ENCODE measurements around the gene PDXDC1.
"Not testable (repeated sequence)": the region's sequence is repeated elsewhere in the genome, so short reads cannot be mapped to it uniquely, and the experiment has no call there.

Gene PDXDC1

DNA sequence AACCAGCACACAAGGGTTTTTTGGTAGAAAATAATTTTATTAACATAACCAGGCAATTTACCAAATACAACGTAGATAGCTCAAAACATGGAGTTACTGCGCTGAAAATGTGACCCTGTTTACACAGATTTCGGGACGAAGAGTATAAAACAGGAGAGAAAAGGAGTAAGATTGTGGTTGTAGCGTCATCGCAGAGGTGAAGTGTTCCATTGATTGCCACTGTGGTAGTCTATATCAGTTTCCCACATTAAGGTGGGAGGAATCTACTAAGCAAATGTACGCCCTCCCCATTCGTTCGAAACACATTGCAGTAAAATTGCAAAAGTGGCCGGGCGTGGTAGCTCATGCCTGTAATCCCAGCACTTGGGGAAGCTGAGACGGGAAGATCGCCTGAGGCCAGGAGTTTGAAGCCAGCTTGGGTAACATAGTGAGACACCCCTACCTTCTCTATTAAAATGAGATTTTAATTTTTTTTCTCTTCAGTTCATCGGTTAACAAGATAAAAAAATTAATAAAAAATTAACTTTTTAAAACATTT is 972 bp upstream of the PDXDC1 start:
- not testable (repeated sequence) for DNase-seq (ENCODE audit: low read depth)

DNA sequence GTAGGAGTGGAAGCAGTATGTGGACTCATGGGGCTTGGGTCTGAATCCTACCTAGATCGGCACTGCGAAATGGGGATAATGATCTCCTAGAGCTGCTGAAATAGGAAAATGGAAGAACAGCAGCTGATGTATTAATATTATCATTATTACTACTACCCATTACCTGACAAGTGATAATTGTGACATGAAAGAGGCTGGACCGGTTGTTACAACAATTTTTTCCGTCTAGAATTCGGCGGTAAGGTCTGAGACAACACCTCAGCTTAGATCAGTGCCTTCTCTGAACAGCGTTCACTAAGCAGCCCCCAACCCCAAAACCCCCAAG is 533 bp upstream of the PDXDC1 start:
- DNase-seq (ENCODE audit: low read depth), result not testable (repeated sequence)

DNA sequence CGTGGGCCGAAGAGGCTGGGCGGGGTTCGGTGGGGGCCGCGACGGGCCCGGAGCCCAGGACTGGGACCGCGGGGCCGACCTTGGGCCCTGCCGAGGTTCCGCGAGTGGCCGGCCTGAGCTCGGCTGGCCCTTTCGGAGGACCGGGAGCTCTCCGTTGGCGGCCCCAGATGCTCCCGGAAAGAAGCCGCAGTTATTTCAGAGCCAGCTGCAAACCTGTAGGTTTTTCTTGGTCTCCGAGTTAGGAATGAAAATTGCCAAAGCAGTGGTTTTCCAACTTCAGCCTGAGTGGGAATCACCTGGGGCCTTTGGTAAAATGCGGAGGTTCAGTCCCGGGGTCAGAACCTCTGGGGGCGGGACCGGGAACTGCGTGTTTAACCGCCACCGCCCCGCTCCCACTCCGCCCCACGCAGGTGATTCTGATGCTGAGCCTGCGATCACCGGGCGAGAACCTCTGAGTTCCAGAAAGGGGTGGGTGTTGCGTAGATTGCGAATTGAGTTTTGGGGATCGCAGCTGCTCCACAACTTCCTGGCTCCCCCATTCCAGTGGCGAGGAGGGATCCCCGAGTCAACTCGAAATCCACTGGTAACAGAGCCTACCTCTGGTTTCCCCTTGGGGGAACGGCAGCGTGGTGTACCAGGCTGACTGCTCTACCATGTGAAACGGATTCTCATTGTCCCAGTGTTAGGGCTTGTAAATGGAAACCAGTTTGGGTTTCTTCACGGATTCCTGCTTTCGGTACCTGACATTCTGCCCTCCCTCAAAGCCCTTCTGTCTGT is 780 bp downstream of the PDXDC1 start:
- DNase-seq (ENCODE audit: low read depth), result peak; percentile 26

DNA sequence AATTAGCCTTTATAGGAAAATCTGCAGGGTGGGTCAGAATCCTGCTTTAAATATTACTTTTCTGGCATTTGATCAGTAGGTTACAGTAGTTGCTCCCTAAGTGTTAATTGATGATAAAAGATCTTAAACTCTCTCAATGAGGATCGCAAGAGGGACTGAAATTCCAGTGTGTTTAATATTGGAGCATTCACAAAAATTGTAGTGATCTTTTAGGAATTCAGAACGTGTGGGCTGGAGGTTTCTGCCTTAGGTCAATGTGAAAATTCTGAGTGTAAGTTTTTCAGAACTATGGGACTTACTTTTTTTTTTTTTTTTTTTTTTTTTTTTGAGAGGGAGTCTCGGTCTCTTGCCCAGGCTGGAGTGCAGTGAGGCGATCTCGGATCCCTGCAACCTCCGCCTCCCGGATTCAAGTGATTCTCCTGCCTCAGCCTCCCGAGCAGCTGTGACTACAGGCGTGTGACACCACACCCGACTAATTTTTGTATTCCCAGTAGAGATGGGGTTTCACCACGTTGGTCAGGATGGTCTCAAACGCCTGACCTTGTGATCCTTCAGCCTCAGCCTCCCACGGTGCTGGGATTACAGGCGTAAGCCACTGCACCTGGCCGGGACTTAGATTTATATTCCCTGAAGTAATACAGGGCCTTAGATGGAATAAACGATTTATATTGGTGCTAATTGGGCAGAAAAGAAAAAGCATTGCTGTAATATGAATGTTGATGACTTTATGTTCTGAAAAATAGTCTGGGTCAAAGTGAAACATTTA is 2.3 kb downstream of the PDXDC1 start:
- not testable (repeated sequence) for DNase-seq (ENCODE audit: low read depth)

DNA sequence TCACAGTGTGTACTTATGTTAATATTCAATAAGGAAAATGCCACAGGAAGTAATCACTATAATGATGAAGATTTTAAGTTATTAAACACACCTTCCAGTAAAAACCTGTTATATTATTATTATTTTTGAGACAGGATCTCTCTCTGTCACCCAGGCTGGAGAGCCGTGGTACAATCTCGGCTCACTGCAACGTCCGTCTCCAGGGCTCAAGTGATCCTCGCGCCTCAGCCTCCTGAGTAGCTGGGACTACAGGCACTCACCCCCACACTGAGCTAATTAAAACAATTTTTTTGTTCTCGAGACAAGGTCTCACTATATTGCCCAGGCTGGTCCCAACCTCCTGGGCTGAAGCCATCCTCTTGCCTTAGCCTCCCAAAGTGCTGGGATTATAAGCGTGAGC is 3.5 kb downstream of the PDXDC1 start:
- not testable (repeated sequence) for DNase-seq (ENCODE audit: low read depth)

DNA sequence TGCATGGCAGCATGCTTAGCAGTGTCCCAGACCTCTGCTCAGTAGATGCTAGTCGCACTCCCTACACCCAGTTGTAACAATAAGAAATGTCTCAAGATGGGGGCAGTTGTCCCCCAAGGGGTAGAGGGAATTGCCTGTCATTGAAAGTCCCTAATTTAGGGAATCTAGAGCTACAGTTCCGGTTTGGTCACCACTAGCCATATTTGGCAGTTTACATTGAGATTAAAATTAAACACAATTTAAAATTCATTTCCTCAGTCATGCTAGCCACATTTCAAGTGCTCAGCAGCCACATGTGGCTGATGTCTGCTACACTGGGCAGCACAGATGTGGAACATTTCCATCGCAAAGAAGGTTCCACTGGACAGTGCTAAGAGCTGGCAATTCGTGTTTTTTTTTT is 4.1 kb downstream of the PDXDC1 start:
- DNase-seq (ENCODE audit: low read depth), result not testable (repeated sequence)

DNA sequence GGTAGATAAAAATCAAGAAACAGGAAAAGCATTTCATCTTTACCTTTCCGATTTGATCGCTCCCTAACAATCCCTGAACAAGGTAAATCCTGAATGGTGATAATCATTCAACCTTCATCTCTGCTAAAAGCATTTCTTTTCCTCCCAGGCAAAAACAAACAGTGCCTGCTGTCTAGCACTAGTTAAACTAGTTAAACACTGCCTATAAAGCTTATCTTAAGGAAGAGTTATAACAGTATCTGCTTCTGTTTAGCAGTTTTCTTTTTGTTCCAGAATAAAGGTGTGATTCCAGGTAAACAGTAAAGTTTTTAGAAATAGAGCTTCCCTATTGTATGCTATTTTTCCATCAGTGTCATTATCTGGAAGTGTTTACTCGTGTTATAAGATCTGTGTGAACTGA is 6.4 kb downstream of the PDXDC1 start:
- DNase-seq (ENCODE audit: low read depth), result not testable (repeated sequence)

DNA sequence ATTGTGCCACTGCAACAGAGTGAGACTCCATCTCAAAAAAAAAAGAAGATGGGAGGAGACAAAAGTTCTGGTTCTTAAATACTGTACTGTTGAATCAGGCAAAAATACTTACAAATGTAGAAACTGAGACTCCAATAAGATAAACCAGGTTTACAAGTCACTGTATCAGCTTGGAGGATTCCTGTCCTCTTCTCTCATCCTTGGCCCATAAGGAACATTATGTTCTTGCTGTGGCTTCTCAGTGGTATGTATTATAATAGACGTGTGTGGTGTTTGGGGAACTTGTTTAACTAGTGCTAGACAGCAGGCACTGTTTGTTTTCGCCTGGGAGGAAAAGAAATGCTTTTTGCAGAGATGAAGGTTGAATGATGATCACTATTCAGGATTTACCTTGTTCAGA is 7.7 kb downstream of the PDXDC1 start:
- not testable (repeated sequence) for DNase-seq (ENCODE audit: low read depth)

DNA sequence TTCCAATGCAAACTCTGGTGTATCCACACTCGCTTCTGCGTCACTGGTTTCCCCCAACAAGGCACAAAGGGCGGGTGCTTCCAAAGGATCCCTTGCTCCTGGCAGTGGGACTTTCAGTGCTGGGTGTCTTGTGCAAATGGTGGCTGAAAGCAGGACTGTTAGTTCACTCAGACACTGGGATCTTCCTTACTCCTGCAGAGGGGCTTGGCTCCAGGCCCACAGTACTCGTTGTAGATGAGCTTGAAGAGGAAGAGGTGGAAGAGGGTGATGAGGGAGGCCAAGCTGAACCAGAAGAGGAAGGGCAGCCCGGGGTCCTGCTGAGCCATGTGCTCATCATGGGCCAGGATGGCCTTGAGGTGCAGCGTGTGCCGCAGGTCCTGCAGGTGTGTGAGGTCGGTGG is 13.3 kb downstream of the PDXDC1 start:
- DNase-seq (ENCODE audit: low read depth), result not testable (repeated sequence)

DNA sequence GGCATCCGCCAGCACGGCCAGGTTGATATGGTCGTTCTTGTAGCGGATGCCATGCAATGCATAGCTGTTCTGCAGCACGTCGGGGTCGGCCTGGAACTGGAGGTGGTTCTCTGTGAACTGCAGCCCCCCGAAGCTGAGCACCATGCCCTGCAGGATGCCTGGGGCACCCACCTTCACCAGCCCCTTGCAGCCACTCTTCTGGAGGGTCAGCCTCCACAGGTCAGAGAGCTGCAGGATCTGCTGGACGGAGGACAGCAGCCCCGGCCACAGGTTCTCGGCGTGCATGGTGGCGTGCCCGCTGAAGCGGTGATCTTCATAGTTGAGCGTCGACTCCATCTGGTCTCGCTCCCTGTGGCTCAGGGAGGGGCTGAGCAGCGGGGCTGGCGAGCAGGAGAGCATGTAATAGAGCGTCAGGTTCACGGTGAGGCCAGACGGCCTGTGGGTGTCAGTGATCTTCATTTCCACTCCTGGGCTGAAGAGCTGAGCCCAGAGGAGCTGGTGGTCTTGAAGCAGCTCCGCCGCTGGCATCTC is 13.9 kb downstream of the PDXDC1 start:
- DNase-seq (ENCODE audit: low read depth), result not testable (repeated sequence)

DNA sequence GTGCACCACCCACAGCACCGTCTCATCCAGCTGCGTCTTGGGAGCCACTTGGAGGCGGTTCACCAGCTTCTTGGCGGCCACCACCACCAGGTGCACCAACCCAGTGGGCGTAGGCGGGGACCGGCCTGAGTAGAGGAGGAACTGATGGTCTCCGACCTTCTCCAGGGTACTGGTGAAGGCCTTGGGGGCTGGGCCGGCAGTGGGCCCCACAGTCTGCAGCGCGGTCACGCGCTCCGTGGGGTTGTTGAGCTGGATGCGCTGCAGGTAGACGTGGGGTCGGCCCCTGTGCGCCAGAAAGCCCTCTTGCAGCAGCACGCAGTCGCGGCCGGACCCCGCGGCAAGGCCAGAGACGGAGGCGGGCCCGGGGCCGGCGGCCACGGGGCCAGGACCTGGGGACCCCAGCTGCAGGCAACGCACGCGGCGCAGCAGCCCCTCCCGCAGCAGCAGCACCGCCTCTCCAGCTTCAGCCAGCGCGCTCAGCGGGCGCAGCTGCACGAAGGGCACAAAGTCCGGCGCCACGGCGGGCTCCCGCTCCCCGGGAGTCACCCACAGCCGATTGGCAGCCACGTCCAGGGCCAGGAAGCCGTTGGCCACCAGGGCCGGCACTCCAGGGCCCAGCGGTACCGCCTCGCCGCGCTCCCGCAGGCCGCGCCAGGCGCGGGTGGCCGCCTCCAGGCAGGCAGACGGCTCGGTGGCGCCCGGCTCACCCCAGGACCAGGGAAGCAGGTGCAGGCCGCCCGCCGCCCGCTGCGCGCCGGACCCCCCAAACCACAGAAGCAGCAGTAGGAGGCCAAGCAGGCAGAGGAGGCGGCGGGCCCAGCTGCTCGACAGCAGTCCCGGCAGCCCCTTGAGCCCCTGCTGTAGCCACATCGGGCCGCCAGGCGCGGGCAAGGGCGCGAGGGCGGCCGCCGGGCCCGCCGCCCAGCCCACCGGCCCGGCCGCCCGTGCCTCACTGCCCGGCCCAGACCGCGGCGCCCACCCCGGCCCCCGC is 14.8 kb downstream of the PDXDC1 start:
- not testable (repeated sequence) for DNase-seq (ENCODE audit: low read depth)

DNA sequence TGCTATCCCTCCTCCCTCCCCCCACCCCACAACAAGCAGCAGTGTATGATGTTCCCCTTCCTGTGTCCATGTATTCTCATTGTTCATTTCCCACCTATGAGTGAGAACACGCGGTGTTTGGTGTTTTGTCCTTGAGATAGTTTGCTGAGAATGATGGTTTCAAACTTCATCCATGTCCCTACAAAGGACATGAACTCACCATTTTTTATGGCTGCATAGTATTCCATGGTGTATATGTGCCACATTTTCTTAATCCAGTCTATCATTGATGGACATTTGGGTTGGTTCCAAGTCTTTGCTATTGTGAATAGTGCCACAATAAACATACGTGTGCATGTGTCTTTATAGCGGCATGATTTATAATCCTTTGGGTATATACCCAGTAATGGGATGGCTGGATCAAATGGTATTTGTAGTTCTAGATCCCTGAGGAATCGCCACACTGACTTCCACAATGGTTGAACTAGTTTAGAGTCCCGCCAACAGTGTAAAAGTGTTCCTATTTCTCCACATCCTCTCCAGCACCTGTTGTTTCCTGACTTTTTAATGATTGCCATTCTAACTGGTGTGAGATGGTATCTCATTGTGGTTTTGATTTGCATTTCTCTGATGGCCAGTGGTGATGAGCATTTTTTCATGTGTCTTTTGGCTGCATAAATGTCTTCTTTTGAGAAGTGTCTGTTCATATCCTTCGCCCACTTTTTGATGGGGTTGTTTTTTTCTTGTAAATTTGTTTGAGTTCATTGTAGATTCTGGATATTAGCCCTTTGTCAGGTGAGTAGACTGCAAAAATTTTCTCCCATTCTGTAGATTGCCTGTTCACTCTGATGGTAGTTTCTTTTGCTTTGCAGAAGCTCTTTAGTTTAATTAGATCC is 18.7 kb downstream of the PDXDC1 start:
- not testable (repeated sequence) for DNase-seq (ENCODE audit: low read depth)

DNA sequence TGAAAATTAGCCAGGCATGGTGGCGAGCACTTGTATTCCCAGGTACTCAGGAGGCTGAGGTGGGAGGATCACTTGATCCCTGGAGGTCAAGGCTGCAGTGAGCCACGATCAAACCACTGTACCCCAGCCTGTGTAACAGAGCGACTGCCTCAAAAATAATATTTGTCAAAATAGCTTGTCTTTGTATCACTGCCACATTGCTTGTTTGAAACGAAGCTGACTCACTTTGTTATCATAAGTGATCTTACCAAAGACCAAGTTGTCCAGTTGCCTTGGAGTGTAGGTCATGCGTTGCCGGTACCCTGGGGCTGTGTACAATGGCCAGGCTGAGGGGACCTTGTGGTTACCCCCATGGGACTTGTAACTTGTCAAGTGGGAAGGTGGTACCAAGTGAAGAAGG is 21.9 kb downstream of the PDXDC1 start:
- not testable (repeated sequence) for DNase-seq (ENCODE audit: low read depth)

DNA sequence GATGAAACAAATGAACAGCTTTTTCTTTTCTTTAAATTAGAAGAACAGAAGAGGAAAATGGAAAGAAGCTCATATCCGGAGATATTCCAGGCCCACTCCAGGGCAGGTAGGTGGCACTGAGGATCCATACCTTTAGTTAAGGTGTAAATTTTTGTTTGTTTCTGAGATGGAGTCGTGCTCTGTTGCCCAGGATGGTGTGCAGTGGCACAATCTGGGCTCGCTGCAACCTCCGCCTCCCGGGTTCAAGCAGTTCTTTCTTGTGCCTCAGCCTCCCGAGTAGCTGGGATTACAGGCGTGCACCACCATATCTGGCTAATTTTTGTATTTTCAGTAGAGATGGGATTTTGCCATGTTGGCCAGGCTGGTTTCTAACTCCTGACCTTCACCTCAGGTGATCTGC is 23.5 kb downstream of the PDXDC1 start:
- not testable (repeated sequence) for DNase-seq (ENCODE audit: low read depth)

DNA sequence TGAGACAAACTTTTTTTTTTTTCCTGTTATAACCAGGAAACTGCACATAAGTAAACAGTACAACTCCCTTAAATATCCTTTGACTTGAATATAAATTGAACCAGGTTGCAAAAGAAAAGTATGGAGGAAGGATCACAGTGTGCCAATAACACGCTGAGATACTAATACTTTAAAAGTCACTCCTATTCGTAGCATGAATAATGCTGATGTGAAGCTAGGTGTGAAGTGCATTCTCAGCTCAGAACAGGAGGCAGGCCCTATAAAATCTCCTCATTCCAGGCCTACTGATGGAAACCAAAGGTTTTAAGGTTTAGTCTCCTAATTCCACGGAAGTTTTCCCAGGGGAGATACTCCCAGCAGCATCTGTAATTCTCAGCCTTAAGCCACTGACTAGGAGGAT is 25.0 kb downstream of the PDXDC1 start:
- DNase-seq (ENCODE audit: low read depth), result not testable (repeated sequence)

DNA sequence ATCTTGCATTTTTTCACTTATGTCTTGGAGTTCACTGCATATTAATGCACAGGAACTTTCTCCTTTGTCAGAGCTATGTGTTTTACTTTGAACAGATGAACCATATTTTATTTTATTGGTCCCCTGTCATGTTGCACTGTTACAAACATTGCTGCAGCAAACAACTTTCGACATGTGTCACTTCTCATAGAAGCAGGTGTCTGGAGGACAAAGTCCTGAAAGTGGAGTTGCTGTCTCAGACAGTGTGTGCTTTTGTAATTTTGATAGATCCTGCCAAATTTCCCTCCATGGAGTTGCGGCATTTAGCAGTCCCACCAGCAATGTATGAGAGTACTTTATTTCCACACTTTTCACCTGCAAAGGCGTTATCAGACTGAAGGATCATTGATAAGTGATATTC is 27.6 kb downstream of the PDXDC1 start:
- DNase-seq (ENCODE audit: low read depth), result not testable (repeated sequence)

DNA sequence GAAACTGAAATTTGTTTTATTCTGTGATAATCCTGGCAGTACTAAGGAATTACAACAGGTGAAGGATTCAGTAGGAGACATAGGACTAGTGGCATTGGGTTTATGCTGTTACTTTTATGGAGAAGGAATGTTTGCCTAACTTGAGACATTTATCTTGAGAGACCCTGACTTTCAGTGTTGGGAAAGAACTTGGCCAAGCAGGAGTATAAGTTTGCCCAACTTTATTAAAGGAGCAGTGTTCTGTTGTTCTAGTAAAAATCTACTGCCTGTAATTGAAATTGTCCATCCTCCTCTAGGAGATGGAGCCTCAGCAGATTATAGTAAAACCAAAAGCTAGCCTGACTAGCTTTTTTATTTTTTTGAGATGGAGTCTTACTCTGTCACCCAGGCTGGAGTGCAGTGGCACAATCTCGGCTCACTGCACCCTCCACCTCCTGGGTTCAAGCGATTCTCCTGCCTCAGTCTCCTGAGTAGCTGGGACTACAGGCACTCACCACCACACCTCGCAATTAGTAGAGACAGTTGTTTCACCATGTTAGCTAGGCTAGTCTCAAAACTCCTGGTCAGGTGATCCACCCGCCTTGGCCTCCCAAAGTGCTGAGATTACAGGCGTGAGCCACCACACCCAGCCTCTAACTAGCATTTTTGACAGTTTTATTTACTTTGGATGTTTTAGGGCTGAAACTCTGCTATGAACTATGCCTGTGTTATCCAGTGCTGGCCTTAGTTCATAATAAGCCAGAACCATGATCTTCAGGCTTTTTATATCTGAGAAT is 30.7 kb downstream of the PDXDC1 start:
- not testable (repeated sequence) for DNase-seq (ENCODE audit: low read depth)

DNA sequence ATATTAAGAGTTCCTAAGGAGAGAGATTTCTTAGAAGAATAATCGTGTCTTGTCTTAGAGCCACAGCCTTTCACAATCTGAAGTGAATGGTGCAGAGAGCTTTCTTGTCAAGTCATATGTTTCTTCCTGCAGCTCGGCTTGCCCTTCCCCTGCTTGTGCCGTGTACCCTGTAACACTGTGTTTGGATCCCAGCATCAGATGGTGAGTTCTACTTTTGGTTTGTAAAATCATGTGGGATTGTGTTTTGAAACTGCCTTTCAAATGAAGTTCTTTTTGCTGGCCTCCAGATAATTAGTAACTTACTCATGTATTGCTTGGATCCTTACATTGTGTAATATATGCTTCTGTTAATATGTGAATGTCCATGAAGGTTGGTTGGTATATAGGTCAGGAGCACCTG is 33.8 kb downstream of the PDXDC1 start:
- not testable (repeated sequence) for DNase-seq (ENCODE audit: low read depth)

DNA sequence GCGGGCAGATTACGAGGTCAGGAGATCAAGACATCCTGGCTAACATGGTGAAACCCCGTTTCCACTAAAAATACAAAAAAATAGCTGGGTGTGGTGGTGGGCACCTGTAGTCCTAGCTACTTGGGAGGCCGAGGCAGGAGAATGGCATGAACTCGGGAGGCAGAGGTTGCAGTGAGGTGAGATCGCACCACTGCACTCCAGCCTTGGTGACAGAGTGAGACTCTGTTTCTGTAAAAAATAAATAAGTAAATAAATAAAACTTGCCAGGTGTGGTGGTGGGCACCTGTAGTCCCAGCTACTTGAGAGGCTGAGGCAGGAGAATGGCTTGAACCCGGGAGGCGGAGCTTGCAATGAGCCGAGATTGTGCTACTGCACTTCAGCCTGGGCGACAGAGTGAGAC is 38.1 kb downstream of the PDXDC1 start:
- DNase-seq (ENCODE audit: low read depth), result not testable (repeated sequence)

DNA sequence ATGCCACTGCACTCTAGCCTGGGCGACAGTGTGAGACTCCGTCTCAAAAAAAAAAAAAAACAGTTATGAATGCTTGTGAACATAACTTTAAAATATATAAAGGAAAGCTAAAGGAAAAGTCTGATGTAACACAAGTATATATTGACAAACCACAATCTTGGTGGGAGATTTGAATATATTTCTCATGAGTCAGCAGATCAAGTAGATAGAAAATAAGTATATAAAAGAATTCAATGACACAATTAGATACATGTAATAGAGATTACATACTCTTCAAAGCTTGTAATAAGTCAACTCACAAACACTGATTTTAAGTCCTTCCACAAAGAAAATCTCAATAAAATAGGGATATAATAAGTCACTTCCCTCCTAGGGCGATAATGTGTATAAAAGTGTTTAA is 40.8 kb downstream of the PDXDC1 start:
- not testable (repeated sequence) for DNase-seq (ENCODE audit: low read depth)

All from stimulated activated CD8-positive, alpha-beta memory T cell treated with anti-CD3 and anti-CD28 coated beads, Interleukin-7, amount 100 ng/mL, for 24 hours (primary cell).